GM23338 (cell line): ENCODE results near the gene CRTC3. TPM values are rescaled to one million over a fixed set of nuclear protein-coding genes. Genes with fewer than 3 reads are reported as not detected.
A peak's percentile ranks its signal among the peaks of the same experiment; 100 is the strongest.

Source experiments
- ATAC-seq: fragments of 200-7000 bp; cut with Tn5 transposase; 3 replicates; pipeline ENCODE4 v1.9.1; 2020
- DNase-seq: peaks from one replicate; pipeline ENCODE4 v3.0.0-alpha.2; 2015; ENCODE audit warnings: low spot score
- H2AFZ ChIP-seq: fragments of 200-600 bp; sonication (generic); 2 replicates; pipeline ENCODE4 v1.8.0; 2016; ENCODE audit warnings: antibody characterized with exemption, mild to moderate bottlenecking, moderate library complexity
- H3F3A ChIP-seq: fragments of 200-600 bp; sonication (generic); replicated peaks from 2 replicates; pipeline ENCODE4 v1.8.0; 2017; ENCODE audit warnings: antibody characterized with exemption, mixed run types, low read depth
- H3K27ac ChIP-seq: fragments of 200-600 bp; sonication (generic); 2 replicates; pipeline ENCODE4 v1.6.1; 2016; ENCODE audit warnings: low read depth
- H3K27me3 ChIP-seq: fragments of 200-600 bp; sonication (generic); 2 replicates; pipeline ENCODE4 v1.8.0; 2016; ENCODE audit warnings: mild to moderate bottlenecking, mixed run types, moderate library complexity; ENCODE audit not compliant: insufficient read depth
- H3K36me3 ChIP-seq: fragments of 200-600 bp; sonication (generic); 2 replicates; pipeline ENCODE4 v1.8.0; 2016; ENCODE audit warnings: mild to moderate bottlenecking; ENCODE audit not compliant: insufficient read depth
- H3K4me1 ChIP-seq: fragments of 200-600 bp; sonication (generic); 2 replicates; pipeline ENCODE4 v1.8.0; 2016; ENCODE audit warnings: mild to moderate bottlenecking, moderate library complexity; ENCODE audit not compliant: insufficient read depth
- H3K4me2 ChIP-seq: fragments of 200-600 bp; sonication (generic); 2 replicates; pipeline ENCODE4 v1.7.1; 2017; ENCODE audit warnings: mixed run types
- H3K4me3 ChIP-seq: fragments of 200-600 bp; sonication (generic); 2 replicates; pipeline ENCODE4 v1.6.1; 2016; ENCODE audit warnings: mixed run types
- H3K79me2 ChIP-seq: fragments of 200-600 bp; sonication (generic); replicated peaks from 2 replicates; pipeline ENCODE4 v1.8.0; 2017; ENCODE audit warnings: mild to moderate bottlenecking; ENCODE audit not compliant: insufficient read depth
- H3K9me2 ChIP-seq: fragments of 200-600 bp; sonication (generic); 2 replicates; pipeline ENCODE4 v1.8.0; 2017; ENCODE audit not compliant: insufficient read depth
- H4K20me1 ChIP-seq: fragments of 200-600 bp; sonication (generic); replicated peaks from 2 replicates; pipeline ENCODE4 v1.8.0; 2017; ENCODE audit warnings: mild to moderate bottlenecking; ENCODE audit not compliant: insufficient read depth
- H3K27ac Mint-ChIP-seq: 2 replicates; pipeline ENCODE4 v1.8.0; 2020; ENCODE audit warnings: inconsistent platforms, mild to moderate bottlenecking, moderate library complexity, mixed read lengths
- H3K27me3 Mint-ChIP-seq: 3 replicates; pipeline ENCODE4 v1.8.0; 2022; ENCODE audit warnings: low read depth, mild to moderate bottlenecking, moderate library complexity, mixed read lengths, inconsistent platforms; ENCODE audit not compliant: insufficient read depth, poor library complexity
- H3K36me3 Mint-ChIP-seq: 3 replicates; pipeline ENCODE4 v1.8.0; 2021; ENCODE audit warnings: low read depth, mild to moderate bottlenecking, inconsistent platforms, moderate library complexity, mixed read lengths
- H3K4me1 Mint-ChIP-seq: 3 replicates; pipeline ENCODE4 v1.8.0; 2020; ENCODE audit warnings: mild to moderate bottlenecking, inconsistent platforms, mixed read lengths
- H3K4me3 Mint-ChIP-seq: 3 replicates; pipeline ENCODE4 v1.8.0; 2021; ENCODE audit warnings: moderate library complexity, mild to moderate bottlenecking, inconsistent platforms, mixed read lengths
- H3K9me3 Mint-ChIP-seq: 3 replicates; pipeline ENCODE4 v1.8.0; 2020; ENCODE audit warnings: moderate library complexity, mild to moderate bottlenecking, inconsistent platforms, mixed read lengths
- CREB1 ChIP-seq: fragments of 250-450 bp; sonication (Bioruptor Pico); IDR thresholded peaks from 2 replicates; pipeline ENCODE4 v1.5.0; 2020; ENCODE audit warnings: low read depth, mild to moderate bottlenecking, moderate library complexity
- CTCF ChIP-seq, 2 experiments: fragments of 200-600 bp in 1 of 2; sonication (generic) in 1 of 2; conservative IDR thresholded peaks; 2 replicates each; pipeline versions ENCODE4 v1.5.1 to v1.6.1; 2016 to 2017; ENCODE audit warnings: antibody characterized with exemption in 2 of 2, low read depth in 2 of 2, mild to moderate bottlenecking in 2 of 2, moderate library complexity in 1 of 2
- EZH2 ChIP-seq: fragments of 200-600 bp; sonication (generic); IDR thresholded peaks from one replicate; pipeline ENCODE4 v1.8.0; 2017; ENCODE audit warnings: antibody characterized with exemption, mild to moderate bottlenecking, low read depth; ENCODE audit not compliant: unreplicated experiment
- JUNB ChIP-seq: IDR thresholded peaks from one replicate; pipeline ENCODE4 v1.6.1; 2016; ENCODE audit warnings: antibody characterized with exemption; ENCODE audit not compliant: unreplicated experiment
- NANOG ChIP-seq: IDR thresholded peaks from 2 replicates; pipeline ENCODE4 v1.6.1; 2016; ENCODE audit warnings: antibody characterized with exemption, borderline replicate concordance
- POLR2AphosphoS5 ChIP-seq: IDR thresholded peaks from 2 replicates; pipeline ENCODE4 v1.6.1; 2016; ENCODE audit warnings: antibody characterized with exemption, low read depth
- STAT1 ChIP-seq: IDR thresholded peaks from one replicate; pipeline ENCODE4 v1.6.1; 2016; ENCODE audit warnings: antibody characterized with exemption; ENCODE audit not compliant: unreplicated experiment
- ZNF331 ChIP-seq: fragments of 250-450 bp; sonication (Bioruptor Pico); IDR thresholded peaks from 2 replicates; pipeline ENCODE4 v1.5.0; 2020; ENCODE audit warnings: low read depth, mild to moderate bottlenecking, moderate library complexity
- polyA plus RNA-seq: library from polyadenylated mRNA; unstranded; fragments of >200 nt; fragmentation: Nextera tagmentation; extraction: Ambion mirVana; gene quantifications from 2 replicates; pipeline ENCODE4 v1.2.1, GENCODE V29; 2016
- total RNA-seq: library from RNA; depleted of rRNA; stranded (reverse); fragments of >200 nt; shearing (Covaris generic); gene quantifications from 2 replicates; pipeline ENCODE4 v1.2.3, GENCODE V29; 2014
- TF ChIP-seq, protein P1 (sequence below): IDR thresholded peaks from one replicate; pipeline ENCODE4 v1.6.1; 2018; ENCODE audit warnings: antibody characterized with exemption; ENCODE audit not compliant: unreplicated experiment
- TF ChIP-seq, protein P2 (sequence below): IDR thresholded peaks from 2 replicates; pipeline ENCODE4 v1.6.1; 2016; ENCODE audit warnings: antibody characterized with exemption

The CRTC3 gene
- total and polyA plus RNA-seq, 2 experiments from 2014 or later: 2.8 to 3.8 TPM

GRCh38 chr15:90561344-90562244, 31.9 kb downstream of the CRTC3 start:
- Histone ChIP-seq H3K9me2 (no peaks in the 10 kb centered on the region), H3K4me3 (no peak overlapping the region), H4K20me1 (no peaks in the 10 kb centered on the region), H2AFZ (no peak overlapping the region), H3K79me2 (no peaks in the 10 kb centered on the region), H3K27me3 (no peaks in the 10 kb centered on the region), H3F3A (no peaks in the 10 kb centered on the region), H3K36me3 (no peaks in the 10 kb centered on the region), H3K27ac (no peak overlapping the region), H3K4me1 (no peaks in the 10 kb centered on the region; the same call in 1 of the 2 replicates), H3K4me2 (no peak overlapping the region)
- Mint-ChIP-seq H3K4me3 (no peak overlapping the region), H3K27ac (no peak overlapping the region), H3K4me1 (peaks cover 23% of the 10 kb centered on the region), H3K9me3 (no peaks in the 10 kb centered on the region), H3K36me3 (no peaks in the 10 kb centered on the region), H3K27me3 (no peaks in the 10 kb centered on the region)
- DNase-seq (no peak), ATAC-seq (no peak)
- TF ChIP-seq CREB1 (CRISPR knock-in tag): no peak
- TF ChIP-seq, protein P1, sequence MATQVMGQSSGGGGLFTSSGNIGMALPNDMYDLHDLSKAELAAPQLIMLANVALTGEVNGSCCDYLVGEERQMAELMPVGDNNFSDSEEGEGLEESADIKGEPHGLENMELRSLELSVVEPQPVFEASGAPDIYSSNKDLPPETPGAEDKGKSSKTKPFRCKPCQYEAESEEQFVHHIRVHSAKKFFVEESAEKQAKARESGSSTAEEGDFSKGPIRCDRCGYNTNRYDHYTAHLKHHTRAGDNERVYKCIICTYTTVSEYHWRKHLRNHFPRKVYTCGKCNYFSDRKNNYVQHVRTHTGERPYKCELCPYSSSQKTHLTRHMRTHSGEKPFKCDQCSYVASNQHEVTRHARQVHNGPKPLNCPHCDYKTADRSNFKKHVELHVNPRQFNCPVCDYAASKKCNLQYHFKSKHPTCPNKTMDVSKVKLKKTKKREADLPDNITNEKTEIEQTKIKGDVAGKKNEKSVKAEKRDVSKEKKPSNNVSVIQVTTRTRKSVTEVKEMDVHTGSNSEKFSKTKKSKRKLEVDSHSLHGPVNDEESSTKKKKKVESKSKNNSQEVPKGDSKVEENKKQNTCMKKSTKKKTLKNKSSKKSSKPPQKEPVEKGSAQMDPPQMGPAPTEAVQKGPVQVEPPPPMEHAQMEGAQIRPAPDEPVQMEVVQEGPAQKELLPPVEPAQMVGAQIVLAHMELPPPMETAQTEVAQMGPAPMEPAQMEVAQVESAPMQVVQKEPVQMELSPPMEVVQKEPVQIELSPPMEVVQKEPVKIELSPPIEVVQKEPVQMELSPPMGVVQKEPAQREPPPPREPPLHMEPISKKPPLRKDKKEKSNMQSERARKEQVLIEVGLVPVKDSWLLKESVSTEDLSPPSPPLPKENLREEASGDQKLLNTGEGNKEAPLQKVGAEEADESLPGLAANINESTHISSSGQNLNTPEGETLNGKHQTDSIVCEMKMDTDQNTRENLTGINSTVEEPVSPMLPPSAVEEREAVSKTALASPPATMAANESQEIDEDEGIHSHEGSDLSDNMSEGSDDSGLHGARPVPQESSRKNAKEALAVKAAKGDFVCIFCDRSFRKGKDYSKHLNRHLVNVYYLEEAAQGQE: no peak
- TF ChIP-seq, protein P2, sequence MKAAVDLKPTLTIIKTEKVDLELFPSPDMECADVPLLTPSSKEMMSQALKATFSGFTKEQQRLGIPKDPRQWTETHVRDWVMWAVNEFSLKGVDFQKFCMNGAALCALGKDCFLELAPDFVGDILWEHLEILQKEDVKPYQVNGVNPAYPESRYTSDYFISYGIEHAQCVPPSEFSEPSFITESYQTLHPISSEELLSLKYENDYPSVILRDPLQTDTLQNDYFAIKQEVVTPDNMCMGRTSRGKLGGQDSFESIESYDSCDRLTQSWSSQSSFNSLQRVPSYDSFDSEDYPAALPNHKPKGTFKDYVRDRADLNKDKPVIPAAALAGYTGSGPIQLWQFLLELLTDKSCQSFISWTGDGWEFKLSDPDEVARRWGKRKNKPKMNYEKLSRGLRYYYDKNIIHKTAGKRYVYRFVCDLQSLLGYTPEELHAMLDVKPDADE: no peak
- no peak for TF ChIP-seq STAT1
- no peak for TF ChIP-seq EZH2
- TF ChIP-seq CTCF (conservative IDR thresholded peaks at IDR 0.05; ENCODE audit: low read depth in 2 of 2): no peak

DNA sequence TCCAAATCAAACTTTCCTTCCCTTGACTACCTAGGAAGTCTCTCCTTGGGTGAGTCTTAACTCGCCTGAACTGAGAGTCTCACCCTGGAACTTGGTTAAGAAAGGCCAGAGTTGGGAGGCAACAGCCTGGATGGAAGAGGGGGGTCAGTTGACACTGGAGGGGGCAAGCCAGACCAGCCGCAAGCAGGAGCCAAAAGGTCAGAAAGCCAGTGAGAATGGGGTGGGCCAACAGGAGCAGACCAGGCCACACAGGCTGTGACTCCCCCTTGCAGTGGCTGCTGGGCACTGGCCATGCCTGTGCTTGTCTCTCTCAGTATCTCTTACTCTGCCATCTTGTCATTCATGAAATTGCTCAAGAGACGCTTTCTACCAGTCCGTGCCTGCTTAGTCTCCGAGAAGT, 32.9 kb downstream of the CRTC3 start:
- ATAC-seq: peak; percentile 44
- no peaks in the 10 kb centered on the region for H3K36me3 Mint-ChIP-seq
- Histone ChIP-seq H3K9me2 (no peaks in the 10 kb centered on the region), H3K27me3 (no peaks in the 10 kb centered on the region), H3K79me2 (no peaks in the 10 kb centered on the region), H3K4me2 (no peak overlapping the region), H3F3A (no peaks in the 10 kb centered on the region), H4K20me1 (no peaks in the 10 kb centered on the region), H3K4me1 (no peaks in the 10 kb centered on the region), H2AFZ (no peak overlapping the region), H3K27ac (no peak overlapping the region), H3K4me3 (no peak overlapping the region), H3K36me3 (no peaks in the 10 kb centered on the region)
- no peak overlapping the region for H3K27ac Mint-ChIP-seq
- peaks cover 17% of the 10 kb centered on the region for H3K4me1 Mint-ChIP-seq
- DNase-seq: no peak
- no peaks in the 10 kb centered on the region; the same call in 2 of the 3 replicates for H3K9me3 Mint-ChIP-seq
- H3K4me3 Mint-ChIP-seq: no peak overlapping the region
- H3K27me3 Mint-ChIP-seq: no peaks in the 10 kb centered on the region
- TF ChIP-seq STAT1 (no peak), JUNB (no peak), CTCF (conservative IDR thresholded peaks at IDR 0.05; ENCODE audit: low read depth in 2 of 2) (no peak), CREB1 (CRISPR knock-in tag) (no peak), ZNF331 (CRISPR knock-in tag) (no peak), POLR2AphosphoS5 (no peak), NANOG (no peak)
- TF ChIP-seq, protein P1: no peak
